K562 (cell line): ENCODE data around the gene CERS6. TPM values are rescaled to one million over a fixed set of nuclear protein-coding genes. Genes with fewer than 3 reads are reported as not detected.
A peak's percentile ranks its signal among the peaks of the same experiment; 100 is the strongest.

Source experiments
- BCL6 ChIP-seq: fragments of 250-450 bp; sonication (Bioruptor Pico); IDR thresholded peaks from 2 replicates; pipeline ENCODE4 v1.4.0; 2020
- CBX5 ChIP-seq: IDR thresholded peaks from 2 replicates; pipeline ENCODE4 v1.6.1; 2014; ENCODE audit warnings: low read depth, borderline replicate concordance
- ELF4 ChIP-seq: fragments of 450-650 bp; formaldehyde crosslinking; IDR thresholded peaks from 2 replicates; pipeline ENCODE4 v1.4.0; 2022; ENCODE audit warnings: missing genetic modification characterization
- ETV5 ChIP-seq: sonication (generic); formaldehyde crosslinking; IDR thresholded peaks from 2 replicates; pipeline ENCODE4 v1.4.0; 2020; ENCODE audit warnings: low read depth, mild to moderate bottlenecking, missing genetic modification reagents
- FOXA3 ChIP-seq, 2 experiments: fragments of 450-650 bp in 1 of 2; sonication (generic) in 1 of 2; formaldehyde crosslinking; IDR thresholded peaks in 1 of 2; conservative IDR thresholded peaks in 1 of 2; 2 replicates each; pipeline versions ENCODE4 v1.4.0 to v1.8.0; 2020 to 2022; ENCODE audit warnings: mild to moderate bottlenecking in 2 of 2, missing genetic modification reagents in 1 of 2
- HNRNPK ChIP-seq: fragments of 200-400 bp; formaldehyde crosslinking; IDR thresholded peaks from one replicate; pipeline ENCODE4 v1.6.1; 2018; ENCODE audit warnings: mild to moderate bottlenecking, low read depth, low read length; ENCODE audit not compliant: poor library complexity, severe bottlenecking
- MAZ ChIP-seq, 2 experiments: fragments of 450-650 bp in 1 of 2; sonication (generic) in 1 of 2; formaldehyde crosslinking; IDR thresholded peaks in 1 of 2; conservative IDR thresholded peaks in 1 of 2; 2 replicates each; pipeline versions ENCODE4 v1.4.0 to v1.5.0; 2020; ENCODE audit warnings: mild to moderate bottlenecking in 1 of 2, missing genetic modification reagents in 1 of 2
- MYNN ChIP-seq, 2 experiments: sonication (generic); formaldehyde crosslinking in 1 of 2; IDR thresholded peaks; 2 replicates each; pipeline versions ENCODE4 v1.5.0 to v1.6.1; 2016 to 2020; ENCODE audit warnings: antibody characterized with exemption in 1 of 2, missing genetic modification reagents in 1 of 2
- RFX7 ChIP-seq: fragments of 250-450 bp; sonication (Bioruptor Pico); IDR thresholded peaks from 2 replicates; pipeline ENCODE4 v1.5.1; 2021; ENCODE audit warnings: mild to moderate bottlenecking
- SRSF7 ChIP-seq: fragments of 200-400 bp; formaldehyde crosslinking; optimal IDR thresholded peaks from 2 replicates; pipeline ENCODE3; 2017; ENCODE audit warnings: mild to moderate bottlenecking, low read depth, low read length
- TCF7 ChIP-seq: sonication (generic); IDR thresholded peaks from 2 replicates; pipeline ENCODE4 v1.6.1; 2016; ENCODE audit warnings: antibody characterized with exemption, borderline replicate concordance
- ZNF239 ChIP-seq: fragments of 250-450 bp; sonication (Bioruptor Pico); IDR thresholded peaks from 2 replicates; pipeline ENCODE4 v1.4.0; 2020; ENCODE audit warnings: mild to moderate bottlenecking
- polyA plus RNA-seq, 8 experiments: library from polyadenylated mRNA; depleted of rRNA in 4 of 8; stranded (reverse) in 5 of 8; unstranded in 3 of 8; fragments of >200 nt; fragmentation: Nextera tagmentation in 2 of 8; fragmentation: Illumina TruSeq in 1 of 8; extraction: Ambion mirVana in 2 of 8; extraction: Trizol in 1 of 8; gene quantifications; 2 replicates each; pipeline versions ENCODE4 v1.2.1 to v1.2.3, GENCODE V29; 2011 to 2014; ENCODE audit warnings: inconsistent platforms in 1 of 8, missing spikeins in 1 of 8
- total RNA-seq, 7 experiments: library from RNA; depleted of rRNA in 6 of 7; stranded (reverse); fragments of >200 nt in 6 of 7; fragmentation: Illumina TruSeq in 2 of 7; extraction: Trizol in 2 of 7; gene quantifications; 2 replicates each; pipeline versions ENCODE4 v1.2.1 to v1.2.3, GENCODE V29; 2011 to 2021; ENCODE audit warnings: low replicate concordance in 1 of 7
- TF ChIP-seq, protein P1 (sequence below): fragments of 450-650 bp; conservative IDR thresholded peaks from 2 replicates; pipeline ENCODE4 v1.6.1; 2016; ENCODE audit warnings: missing genetic modification characterization, low read depth, mild to moderate bottlenecking, control low read depth, missing compliant biosample characterization
- TF ChIP-seq, protein P2 (sequence below): fragments of 200-800 bp; sonication (Bioruptor generic); IDR thresholded peaks from 2 replicates; pipeline ENCODE4 v1.6.1; 2017; ENCODE audit warnings: missing genetic modification characterization, missing compliant biosample characterization
- TF ChIP-seq, protein P3 (sequence below): fragments of 250-450 bp; sonication (Bioruptor Pico); IDR thresholded peaks from 2 replicates; pipeline ENCODE4 v1.8.0; 2021; ENCODE audit warnings: mild to moderate bottlenecking, moderate library complexity
- TF ChIP-seq, protein P4 (sequence below): IDR thresholded peaks from 2 replicates; pipeline ENCODE4 v1.6.1; 2012; ENCODE audit warnings: low read depth, low read length, improper control_type of control experiment, borderline replicate concordance
- TF ChIP-seq, protein P5 (sequence below), 3 experiments: IDR thresholded peaks in 2 of 3; conservative IDR thresholded peaks in 1 of 3; 2 replicates each; pipeline ENCODE4 v1.5.1; 2011 to 2012; ENCODE audit warnings: low read length in 3 of 3, mild to moderate bottlenecking in 3 of 3, control low read depth in 2 of 3, improper control_type of control experiment in 1 of 3, inconsistent platforms in 1 of 3, low read depth in 1 of 3, mixed read lengths in 1 of 3, moderate library complexity in 1 of 3; ENCODE audit not compliant: insufficient read depth in 2 of 3

CERS6 gene
- total and polyA plus RNA-seq, 9 of the 15 experiments (the other 6 are each of a cell fraction or from before 2014, with no cell fraction given) = 1.6 to 13.6 (median 11.4) TPM

DNA sequence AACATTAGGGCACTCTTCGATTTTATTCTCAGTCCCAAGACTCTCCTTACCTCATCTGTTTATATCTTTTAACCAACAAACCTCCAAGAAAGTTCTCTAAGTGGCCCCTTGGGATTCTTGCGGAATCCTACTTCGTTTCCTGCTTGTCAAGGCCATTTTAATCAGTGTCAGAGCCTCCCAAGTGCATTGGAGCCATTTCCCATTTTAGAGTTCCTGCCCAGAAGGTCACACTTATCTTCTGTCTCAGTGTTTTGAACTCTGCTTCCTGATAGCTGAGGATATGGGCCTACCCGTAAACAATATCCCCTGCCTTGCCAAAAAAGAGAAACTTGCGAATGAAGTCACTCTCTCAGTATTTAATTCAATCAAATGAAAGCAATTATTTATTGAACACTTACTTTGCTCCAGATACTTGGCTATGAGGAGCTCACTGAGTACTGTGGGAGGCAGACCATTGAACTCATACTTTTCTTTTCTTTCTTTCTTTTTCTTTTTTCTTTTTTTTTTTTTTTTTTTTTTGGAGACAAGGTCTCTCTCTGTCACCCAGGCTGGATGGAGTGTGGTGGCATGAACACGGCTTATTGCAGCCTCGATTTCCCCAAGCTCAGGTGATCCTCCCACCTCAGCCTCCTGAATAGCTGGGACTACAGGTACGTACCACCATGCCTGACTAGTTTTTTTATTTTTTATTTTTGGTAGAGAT, 340.7 kb downstream of the CERS6 start (continued):
- TF ChIP-seq, protein P1, sequence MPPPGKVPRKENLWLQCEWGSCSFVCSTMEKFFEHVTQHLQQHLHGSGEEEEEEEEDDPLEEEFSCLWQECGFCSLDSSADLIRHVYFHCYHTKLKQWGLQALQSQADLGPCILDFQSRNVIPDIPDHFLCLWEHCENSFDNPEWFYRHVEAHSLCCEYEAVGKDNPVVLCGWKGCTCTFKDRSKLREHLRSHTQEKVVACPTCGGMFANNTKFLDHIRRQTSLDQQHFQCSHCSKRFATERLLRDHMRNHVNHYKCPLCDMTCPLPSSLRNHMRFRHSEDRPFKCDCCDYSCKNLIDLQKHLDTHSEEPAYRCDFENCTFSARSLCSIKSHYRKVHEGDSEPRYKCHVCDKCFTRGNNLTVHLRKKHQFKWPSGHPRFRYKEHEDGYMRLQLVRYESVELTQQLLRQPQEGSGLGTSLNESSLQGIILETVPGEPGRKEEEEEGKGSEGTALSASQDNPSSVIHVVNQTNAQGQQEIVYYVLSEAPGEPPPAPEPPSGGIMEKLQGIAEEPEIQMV (tag) = no peak
- TF ChIP-seq MYNN (IDR thresholded peaks at IDR 0.05) = no peak
- no peak for TF ChIP-seq MYNN (CRISPR knock-in tag; IDR thresholded peaks at IDR 0.05)
- TF ChIP-seq, protein P2, sequence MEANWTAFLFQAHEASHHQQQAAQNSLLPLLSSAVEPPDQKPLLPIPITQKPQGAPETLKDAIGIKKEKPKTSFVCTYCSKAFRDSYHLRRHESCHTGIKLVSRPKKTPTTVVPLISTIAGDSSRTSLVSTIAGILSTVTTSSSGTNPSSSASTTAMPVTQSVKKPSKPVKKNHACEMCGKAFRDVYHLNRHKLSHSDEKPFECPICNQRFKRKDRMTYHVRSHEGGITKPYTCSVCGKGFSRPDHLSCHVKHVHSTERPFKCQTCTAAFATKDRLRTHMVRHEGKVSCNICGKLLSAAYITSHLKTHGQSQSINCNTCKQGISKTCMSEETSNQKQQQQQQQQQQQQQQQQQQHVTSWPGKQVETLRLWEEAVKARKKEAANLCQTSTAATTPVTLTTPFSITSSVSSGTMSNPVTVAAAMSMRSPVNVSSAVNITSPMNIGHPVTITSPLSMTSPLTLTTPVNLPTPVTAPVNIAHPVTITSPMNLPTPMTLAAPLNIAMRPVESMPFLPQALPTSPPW (CRISPR knock-in tag) = no peak
- TF ChIP-seq HNRNPK = no peak
- TF ChIP-seq, protein P3, sequence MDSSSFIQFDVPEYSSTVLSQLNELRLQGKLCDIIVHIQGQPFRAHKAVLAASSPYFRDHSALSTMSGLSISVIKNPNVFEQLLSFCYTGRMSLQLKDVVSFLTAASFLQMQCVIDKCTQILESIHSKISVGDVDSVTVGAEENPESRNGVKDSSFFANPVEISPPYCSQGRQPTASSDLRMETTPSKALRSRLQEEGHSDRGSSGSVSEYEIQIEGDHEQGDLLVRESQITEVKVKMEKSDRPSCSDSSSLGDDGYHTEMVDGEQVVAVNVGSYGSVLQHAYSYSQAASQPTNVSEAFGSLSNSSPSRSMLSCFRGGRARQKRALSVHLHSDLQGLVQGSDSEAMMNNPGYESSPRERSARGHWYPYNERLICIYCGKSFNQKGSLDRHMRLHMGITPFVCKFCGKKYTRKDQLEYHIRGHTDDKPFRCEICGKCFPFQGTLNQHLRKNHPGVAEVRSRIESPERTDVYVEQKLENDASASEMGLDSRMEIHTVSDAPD (CRISPR knock-in tag) = no peak
- TF ChIP-seq, protein P4, sequence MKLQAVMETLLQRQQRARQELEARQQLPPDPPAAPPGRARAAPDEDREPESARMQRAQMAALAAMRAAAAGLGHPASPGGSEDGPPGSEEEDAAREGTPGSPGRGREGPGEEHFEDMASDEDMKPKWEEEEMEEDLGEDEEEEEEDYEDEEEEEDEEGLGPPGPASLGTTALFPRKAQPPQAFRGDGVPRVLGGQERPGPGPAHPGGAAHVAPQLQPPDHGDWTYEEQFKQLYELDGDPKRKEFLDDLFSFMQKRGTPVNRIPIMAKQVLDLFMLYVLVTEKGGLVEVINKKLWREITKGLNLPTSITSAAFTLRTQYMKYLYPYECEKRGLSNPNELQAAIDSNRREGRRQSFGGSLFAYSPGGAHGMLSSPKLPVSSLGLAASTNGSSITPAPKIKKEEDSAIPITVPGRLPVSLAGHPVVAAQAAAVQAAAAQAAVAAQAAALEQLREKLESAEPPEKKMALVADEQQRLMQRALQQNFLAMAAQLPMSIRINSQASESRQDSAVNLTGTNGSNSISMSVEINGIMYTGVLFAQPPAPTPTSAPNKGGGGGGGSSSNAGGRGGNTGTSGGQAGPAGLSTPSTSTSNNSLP = peak; percentile 78; the same call in 1 of the 2 replicates
- peak; percentile 42; the same call in 1 of the 2 replicates for TF ChIP-seq ETV5 (CRISPR knock-in tag)
- peak; percentile 64; the same call in 1 of the 2 replicates for TF ChIP-seq ELF4 (CRISPR knock-in tag)
- no peak for TF ChIP-seq BCL6
- no peak for TF ChIP-seq SRSF7
- TF ChIP-seq, protein P5, sequence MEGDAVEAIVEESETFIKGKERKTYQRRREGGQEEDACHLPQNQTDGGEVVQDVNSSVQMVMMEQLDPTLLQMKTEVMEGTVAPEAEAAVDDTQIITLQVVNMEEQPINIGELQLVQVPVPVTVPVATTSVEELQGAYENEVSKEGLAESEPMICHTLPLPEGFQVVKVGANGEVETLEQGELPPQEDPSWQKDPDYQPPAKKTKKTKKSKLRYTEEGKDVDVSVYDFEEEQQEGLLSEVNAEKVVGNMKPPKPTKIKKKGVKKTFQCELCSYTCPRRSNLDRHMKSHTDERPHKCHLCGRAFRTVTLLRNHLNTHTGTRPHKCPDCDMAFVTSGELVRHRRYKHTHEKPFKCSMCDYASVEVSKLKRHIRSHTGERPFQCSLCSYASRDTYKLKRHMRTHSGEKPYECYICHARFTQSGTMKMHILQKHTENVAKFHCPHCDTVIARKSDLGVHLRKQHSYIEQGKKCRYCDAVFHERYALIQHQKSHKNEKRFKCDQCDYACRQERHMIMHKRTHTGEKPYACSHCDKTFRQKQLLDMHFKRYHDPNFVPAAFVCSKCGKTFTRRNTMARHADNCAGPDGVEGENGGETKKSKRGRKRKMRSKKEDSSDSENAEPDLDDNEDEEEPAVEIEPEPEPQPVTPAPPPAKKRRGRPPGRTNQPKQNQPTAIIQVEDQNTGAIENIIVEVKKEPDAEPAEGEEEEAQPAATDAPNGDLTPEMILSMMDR (IDR thresholded peaks at IDR 0.05 in 2 of 3, conservative IDR thresholded peaks at IDR 0.05 in 1 of 3; ENCODE audit: insufficient read depth in 2 of 3, low read depth in 1 of 3, low read length in 3 of 3) = no peak
- TF ChIP-seq ZNF239 (CRISPR knock-in tag) = peak; percentile 45; the same call in 1 of the 2 replicates
- TF ChIP-seq TCF7 = no peak
- no peak for TF ChIP-seq FOXA3 (CRISPR knock-in tag; conservative IDR thresholded peaks at IDR 0.05 in 1 of 2, IDR thresholded peaks at IDR 0.05 in 1 of 2)
- TF ChIP-seq RFX7 = no peak
- TF ChIP-seq CBX5 = no peak
- no peak for TF ChIP-seq MAZ (CRISPR knock-in tag; conservative IDR thresholded peaks at IDR 0.05 in 1 of 2, IDR thresholded peaks at IDR 0.05 in 1 of 2)
